ENCODE data around the gene SRPX2. TPM values are rescaled to one million over a fixed set of nuclear protein-coding genes. Genes with fewer than 3 reads are reported as not detected.

SRPX2 gene
- total and polyA plus RNA-seq, 9 donors: 2.3 to 29.0 (median 9.5) TPM

DNA sequence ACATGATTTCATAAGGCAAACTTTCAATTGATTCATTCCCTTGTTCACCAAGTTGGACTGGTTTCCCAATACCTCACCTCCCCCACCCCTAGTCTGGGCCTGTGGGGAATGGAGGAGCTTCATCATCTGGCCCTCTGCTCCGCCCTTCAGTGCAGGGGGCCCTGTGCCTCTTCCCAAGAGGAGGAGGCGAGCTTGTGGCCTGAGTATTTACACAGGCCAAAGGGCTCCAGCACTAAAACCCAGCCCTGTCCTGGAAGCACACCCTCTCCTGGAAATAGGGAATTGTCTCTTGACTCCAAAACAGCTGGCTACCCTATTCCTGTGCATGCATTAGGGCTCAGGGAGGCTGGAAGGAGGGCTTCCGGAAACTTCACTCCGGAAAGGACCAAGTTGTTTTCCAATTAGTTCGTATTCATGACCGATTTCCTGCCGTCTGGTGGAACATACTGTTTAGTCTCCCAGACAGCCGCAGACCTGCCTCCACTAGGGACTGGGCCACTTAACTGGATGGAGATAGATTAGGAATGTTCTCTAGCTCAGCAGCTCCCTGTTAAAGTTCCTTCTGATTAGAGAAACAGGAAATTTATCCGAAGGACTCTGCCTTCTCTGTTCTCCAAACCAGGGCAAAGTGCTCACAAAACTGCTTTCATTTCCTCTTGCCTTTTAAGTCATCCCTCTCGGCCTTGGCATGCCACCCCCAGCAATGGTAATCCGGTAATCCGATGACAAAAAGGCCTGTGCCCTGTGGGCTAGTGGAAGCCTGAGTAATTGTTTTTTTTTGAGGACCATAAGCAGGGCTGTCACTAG, 5.8 kb downstream of the SRPX2 start:
- Histone ChIP-seq H3K27ac (peak overlapping the region; percentile 16 to 69), H3K9me3 (no peaks in the 10 kb centered on the region), H3K4me1 (ENCODE audit: insufficient read depth) (peaks cover 11% of the 10 kb centered on the region), H3K27me3 (no peaks in the 10 kb centered on the region), H3K36me3 (no peaks in the 10 kb centered on the region), H3K4me3 (no peak overlapping the region)
- no peak for TF ChIP-seq POLR2A (IDR thresholded peaks at IDR 0.05)
- TF ChIP-seq EP300 (IDR thresholded peaks at IDR 0.05): no peak
- TF ChIP-seq, protein P1, sequence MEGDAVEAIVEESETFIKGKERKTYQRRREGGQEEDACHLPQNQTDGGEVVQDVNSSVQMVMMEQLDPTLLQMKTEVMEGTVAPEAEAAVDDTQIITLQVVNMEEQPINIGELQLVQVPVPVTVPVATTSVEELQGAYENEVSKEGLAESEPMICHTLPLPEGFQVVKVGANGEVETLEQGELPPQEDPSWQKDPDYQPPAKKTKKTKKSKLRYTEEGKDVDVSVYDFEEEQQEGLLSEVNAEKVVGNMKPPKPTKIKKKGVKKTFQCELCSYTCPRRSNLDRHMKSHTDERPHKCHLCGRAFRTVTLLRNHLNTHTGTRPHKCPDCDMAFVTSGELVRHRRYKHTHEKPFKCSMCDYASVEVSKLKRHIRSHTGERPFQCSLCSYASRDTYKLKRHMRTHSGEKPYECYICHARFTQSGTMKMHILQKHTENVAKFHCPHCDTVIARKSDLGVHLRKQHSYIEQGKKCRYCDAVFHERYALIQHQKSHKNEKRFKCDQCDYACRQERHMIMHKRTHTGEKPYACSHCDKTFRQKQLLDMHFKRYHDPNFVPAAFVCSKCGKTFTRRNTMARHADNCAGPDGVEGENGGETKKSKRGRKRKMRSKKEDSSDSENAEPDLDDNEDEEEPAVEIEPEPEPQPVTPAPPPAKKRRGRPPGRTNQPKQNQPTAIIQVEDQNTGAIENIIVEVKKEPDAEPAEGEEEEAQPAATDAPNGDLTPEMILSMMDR (IDR thresholded peaks at IDR 0.05): no peak
- WGBS, 3 donors: 20 to 36% (median 35%) methylated on average over 12 of the region's 12 CpGs
- peak; percentile 60 to 83 (median 70) for DNase-seq
- intact Hi-C loops (cut with DNase I): no loop called here

DNA sequence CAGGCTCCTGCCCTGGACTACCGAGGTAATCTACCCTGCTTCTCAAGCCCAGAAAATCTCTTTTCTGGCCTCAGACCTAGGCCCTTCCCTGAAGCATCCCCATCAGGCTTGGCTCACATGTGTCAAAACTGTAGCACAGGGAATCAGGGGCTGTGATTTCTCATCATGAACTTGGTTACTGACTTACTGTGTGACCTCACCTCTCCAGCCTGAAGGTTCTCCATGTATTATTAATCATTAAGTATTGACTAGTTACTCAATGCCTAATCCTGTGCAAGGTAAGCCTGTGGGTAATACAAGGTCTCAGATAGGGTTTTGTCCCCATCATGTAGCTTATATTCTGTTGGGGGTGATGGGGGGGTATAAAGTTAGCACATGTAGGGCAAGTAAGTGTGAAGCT, 6.8 kb downstream of the SRPX2 start:
- no peak overlapping the region for H3K27ac ChIP-seq
- intact Hi-C loops (cut with DNase I): no loop called here

DNA sequence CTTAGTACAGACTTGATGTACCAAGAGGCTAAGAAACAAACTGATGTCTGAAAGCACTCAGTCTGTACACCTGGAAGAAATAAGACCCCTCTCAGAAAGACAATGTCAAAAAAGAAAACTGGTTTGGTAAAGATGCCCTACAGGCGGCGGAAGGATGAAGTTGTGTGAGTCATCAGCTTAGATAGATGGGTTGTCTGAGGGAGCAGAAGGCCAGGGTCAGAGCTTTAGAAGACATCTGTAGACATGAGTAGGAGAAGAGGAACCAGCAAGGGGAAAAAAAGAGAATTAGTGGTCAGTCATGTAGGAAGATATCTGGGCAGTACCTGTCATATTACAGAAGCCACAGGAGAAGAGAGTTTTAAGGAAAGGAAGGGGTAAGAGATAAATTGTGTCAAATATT, 8.3 kb downstream of the SRPX2 start:
- no peak for DNase-seq
- no peak for TF ChIP-seq EP300 (IDR thresholded peaks at IDR 0.05)
- TF ChIP-seq, protein P1 (IDR thresholded peaks at IDR 0.05): no peak
- TF ChIP-seq POLR2A (IDR thresholded peaks at IDR 0.05): no peak
- Histone ChIP-seq H3K27me3 (no peaks in the 10 kb centered on the region), H3K4me3 (no peak overlapping the region), H3K27ac (no peak overlapping the region), H3K4me1 (ENCODE audit: insufficient read depth) (peaks cover 6% of the 10 kb centered on the region), H3K36me3 (no peaks in the 10 kb centered on the region), H3K9me3 (no peaks in the 10 kb centered on the region)
- intact Hi-C loops (cut with DNase I): no loop called here
- WGBS, 3 donors: 59 to 85% (median 76%) methylated on average over 2 of the region's 2 CpGs

More for the DNA sequence above, 6.8 kb downstream of the SRPX2 start:
- Histone ChIP-seq H3K27me3 (no peaks in the 10 kb centered on the region), H3K9me3 (no peaks in the 10 kb centered on the region), H3K4me1 (ENCODE audit: insufficient read depth) (peaks cover 10% of the 10 kb centered on the region), H3K4me3 (no peak overlapping the region), H3K36me3 (no peaks in the 10 kb centered on the region)
- 80 to 92% (median 84%) methylated on average over 1 of the region's 1 CpG for WGBS, 3 donors
- no peak for DNase-seq
- no peak for TF ChIP-seq EP300 (IDR thresholded peaks at IDR 0.05)
- TF ChIP-seq POLR2A (IDR thresholded peaks at IDR 0.05): no peak
- TF ChIP-seq, protein P1 (IDR thresholded peaks at IDR 0.05): no peak

DNA sequence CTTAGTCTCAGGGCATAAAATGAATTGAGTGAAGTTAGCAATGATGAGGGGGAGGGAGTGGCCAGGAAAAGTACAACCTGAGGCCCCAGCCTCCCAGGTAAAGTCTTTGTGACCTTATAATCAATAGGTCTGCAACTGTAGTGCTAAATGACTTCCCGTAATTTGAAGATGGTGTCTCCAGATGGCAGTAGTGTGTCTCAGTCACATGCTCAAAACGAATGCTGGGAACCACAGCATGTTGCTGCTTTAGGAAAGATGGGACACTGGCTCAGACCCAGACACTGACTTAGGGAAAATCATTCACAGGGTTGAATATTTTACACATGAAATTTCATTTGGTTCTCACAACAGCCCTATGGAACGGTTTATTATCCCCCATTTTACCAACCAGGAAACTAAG, 10.3 kb downstream of the SRPX2 start:
- Histone ChIP-seq H3K4me3 (no peak overlapping the region), H3K9me3 (no peaks in the 10 kb centered on the region), H3K27ac (no peak overlapping the region), H3K36me3 (no peaks in the 10 kb centered on the region), H3K4me1 (ENCODE audit: insufficient read depth) (peaks cover 2% of the 10 kb centered on the region), H3K27me3 (no peaks in the 10 kb centered on the region)
- WGBS, 3 donors: 26 to 32% (median 29%) methylated on average over 3 of the region's 3 CpGs
- intact Hi-C loops (cut with DNase I): no loop called here
- TF ChIP-seq, protein P1 (IDR thresholded peaks at IDR 0.05): peak in 1 of 3 donors; percentile 12
- no peak for TF ChIP-seq EP300 (IDR thresholded peaks at IDR 0.05)
- no peak for DNase-seq
